NOMO-1 treated with DMSO at 0.1 percent for 48 hours (cell line): ENCODE measurements around the gene CHST13.

Experiments
- DNase-seq: peaks from one replicate; lab custom pipeline; 2025; ENCODE audit not compliant: unreplicated experiment; lab: John Stamatoyannopoulos, UW

CHST13 gene

GRCh38 chr3:126487151-126487771, 36.7 kb upstream of the CHST13 start:
- DNase-seq, result peak; percentile 61

- no peak for DNase-seq
These were observed 35.8 kb upstream of the CHST13 start for GRCh38 chr3:126488185-126488584.

- no peak for DNase-seq
These were observed 34.9 kb upstream of the CHST13 start for GRCh38 chr3:126488886-126489569.

- DNase-seq, result no peak
These were observed 33.3 kb upstream of the CHST13 start for GRCh38 chr3:126490619-126491018.

- peak; percentile 41 for DNase-seq
These were observed 32.5 kb upstream of the CHST13 start for GRCh38 chr3:126491221-126492013.

GRCh38 chr3:126493051-126493450, 30.9 kb upstream of the CHST13 start:
- no peak for DNase-seq

- peak; percentile 23 for DNase-seq
These were observed 30.2 kb upstream of the CHST13 start for GRCh38 chr3:126493739-126494138.

- no peak for DNase-seq
These were observed 29.6 kb upstream of the CHST13 start for GRCh38 chr3:126494204-126494969.

- DNase-seq, result no peak
These were observed 29.1 kb upstream of the CHST13 start for GRCh38 chr3:126494970-126495230.

GRCh38 chr3:126495786-126496185, 28.2 kb upstream of the CHST13 start:
- DNase-seq, result no peak

- DNase-seq, result no peak
These were observed 26.8 kb upstream of the CHST13 start for GRCh38 chr3:126496894-126497850.

GRCh38 chr3:126497956-126498355, 26.0 kb upstream of the CHST13 start:
- DNase-seq, result no peak

GRCh38 chr3:126498461-126498860, 25.5 kb upstream of the CHST13 start:
- no peak for DNase-seq

- no peak for DNase-seq
These were observed 25.0 kb upstream of the CHST13 start for GRCh38 chr3:126498929-126499328.

- no peak for DNase-seq
These were observed 24.6 kb upstream of the CHST13 start for GRCh38 chr3:126499401-126499800.

GRCh38 chr3:126500016-126500415, 23.9 kb upstream of the CHST13 start:
- DNase-seq, result no peak

- DNase-seq, result no peak
These were observed 22.9 kb upstream of the CHST13 start for GRCh38 chr3:126501054-126501453.

- DNase-seq, result no peak
These were observed 22.2 kb upstream of the CHST13 start for GRCh38 chr3:126501736-126502135.

- DNase-seq, result no peak
These were observed 21.3 kb upstream of the CHST13 start for GRCh38 chr3:126502656-126503055.

GRCh38 chr3:126503701-126504100, 20.3 kb upstream of the CHST13 start:
- no peak for DNase-seq
